ENCODE results near the gene PSME1. TPM values are rescaled to one million over a fixed set of nuclear protein-coding genes. Genes with fewer than 3 reads are reported as not detected.

The PSME1 gene
- total and polyA plus RNA-seq, 4 donors, result 125 to 311 (median 239) TPM

GRCh38 chr14:24129410-24129998, 6.5 kb upstream of the PSME1 start:
- Histone ChIP-seq H3K9ac (ENCODE audit: insufficient read depth in 1 of 2, low read length in 2 of 2) (no peak overlapping the region), H3K27me3 (ENCODE audit: control insufficient read depth in 3 of 3, insufficient read depth in 3 of 3, low read length in 2 of 3) (no peaks in the 10 kb centered on the region), H3K27ac (ENCODE audit: low read depth in 1 of 2, low read length in 1 of 2) (no peak overlapping the region), H3K36me3 (ENCODE audit: control insufficient read depth in 4 of 4, insufficient read depth in 4 of 4, low read length in 4 of 4) (peaks cover 0 to under 1% (median 0%) of the 10 kb centered on the region in 4 donors), H3K4me3 (no peak overlapping the region), H3K9me3 (ENCODE audit: control insufficient read depth in 4 of 4, insufficient read depth in 3 of 4, low read length in 3 of 4) (no peaks in the 10 kb centered on the region), H3K4me1 (ENCODE audit: control insufficient read depth in 5 of 5, insufficient read depth in 5 of 5, low read length in 5 of 5) (peaks cover 0 to 5% (median 4%) of the 10 kb centered on the region in 5 donors)
- TF ChIP-seq CTCF (IDR thresholded peaks at IDR 0.05; ENCODE audit: control extremely low read depth, extremely low read depth), result no peak
- WGBS, 2 donors, result 96 to 99% methylated on average over 8 of the region's 8 CpGs
- ATAC-seq (ENCODE audit: insufficient read depth, low FRiP score) (no peak), DNase-seq (no peak)

GRCh38 chr14:24130380-24130716, 5.6 kb upstream of the PSME1 start, which contains the start of gene FITM1:
Gene FITM1, plus strand, starts transcription at chr14:24130659. Its CDS starts 905 bp downstream, at chr14:24131564.
- WGBS, 2 donors, result 75 to 92% methylated on average over 5 of the region's 5 CpGs
- Histone ChIP-seq H3K9ac (ENCODE audit: insufficient read depth in 1 of 2, low read length in 2 of 2) (no peak within 1 kb of the TSS), H3K4me1 (ENCODE audit: control insufficient read depth in 5 of 5, insufficient read depth in 5 of 5, low read length in 5 of 5) (peaks cover 0 to 6% (median 4%) of the 10 kb centered on the region in 5 donors), H3K4me3 (no peak within 1 kb of the TSS), H3K27ac (ENCODE audit: low read depth in 1 of 2, low read length in 1 of 2) (peak within 1 kb of the TSS; percentile 81 to 93), H3K9me3 (ENCODE audit: control insufficient read depth in 4 of 4, insufficient read depth in 3 of 4, low read length in 3 of 4) (no peaks in the 10 kb centered on the region), H3K36me3 (ENCODE audit: control insufficient read depth in 4 of 4, insufficient read depth in 4 of 4, low read length in 4 of 4) (no peaks in the 10 kb centered on the region), H3K27me3 (ENCODE audit: control insufficient read depth in 3 of 3, insufficient read depth in 3 of 3, low read length in 2 of 3) (no peaks in the 10 kb centered on the region)
- DNase-seq, result no peak
- ATAC-seq (ENCODE audit: insufficient read depth, low FRiP score), result no peak
- TF ChIP-seq CTCF (IDR thresholded peaks at IDR 0.05; ENCODE audit: control extremely low read depth, extremely low read depth), result no peak

- Histone ChIP-seq H3K9ac (ENCODE audit: insufficient read depth in 1 of 2, low read length in 2 of 2) (no peak overlapping the region), H3K27ac (ENCODE audit: low read depth in 1 of 2, low read length in 1 of 2) (peak overlapping the region; percentile 21 to 93), H3K27me3 (ENCODE audit: control insufficient read depth in 3 of 3, insufficient read depth in 3 of 3, low read length in 2 of 3) (no peaks in the 10 kb centered on the region), H3K4me1 (ENCODE audit: control insufficient read depth in 5 of 5, insufficient read depth in 5 of 5, low read length in 5 of 5) (peaks cover 0 to 8% (median 4%) of the 10 kb centered on the region in 5 donors), H3K36me3 (ENCODE audit: control insufficient read depth in 4 of 4, insufficient read depth in 4 of 4, low read length in 4 of 4) (no peaks in the 10 kb centered on the region), H3K4me3 (no peak overlapping the region), H3K9me3 (ENCODE audit: control insufficient read depth in 4 of 4, insufficient read depth in 3 of 4, low read length in 3 of 4) (no peaks in the 10 kb centered on the region)
- ATAC-seq (ENCODE audit: insufficient read depth, low FRiP score), result no peak
- WGBS, 2 donors, result 56 to 77% methylated on average over 7 of the region's 7 CpGs
- TF ChIP-seq CTCF (IDR thresholded peaks at IDR 0.05; ENCODE audit: control extremely low read depth, extremely low read depth), result no peak
- peak in 2 of 3 donors; percentile 45 to 59 for DNase-seq
Observed at GRCh38 chr14:24130717-24131548, 5.1 kb upstream of the PSME1 start.
